ENCODE data around the gene JPH2. TPM values are rescaled to one million over a fixed set of nuclear protein-coding genes. Genes with fewer than 3 reads are reported as not detected.

Gene JPH2
- total RNA-seq, 2 experiments from 2014 or later = not detected

DNA sequence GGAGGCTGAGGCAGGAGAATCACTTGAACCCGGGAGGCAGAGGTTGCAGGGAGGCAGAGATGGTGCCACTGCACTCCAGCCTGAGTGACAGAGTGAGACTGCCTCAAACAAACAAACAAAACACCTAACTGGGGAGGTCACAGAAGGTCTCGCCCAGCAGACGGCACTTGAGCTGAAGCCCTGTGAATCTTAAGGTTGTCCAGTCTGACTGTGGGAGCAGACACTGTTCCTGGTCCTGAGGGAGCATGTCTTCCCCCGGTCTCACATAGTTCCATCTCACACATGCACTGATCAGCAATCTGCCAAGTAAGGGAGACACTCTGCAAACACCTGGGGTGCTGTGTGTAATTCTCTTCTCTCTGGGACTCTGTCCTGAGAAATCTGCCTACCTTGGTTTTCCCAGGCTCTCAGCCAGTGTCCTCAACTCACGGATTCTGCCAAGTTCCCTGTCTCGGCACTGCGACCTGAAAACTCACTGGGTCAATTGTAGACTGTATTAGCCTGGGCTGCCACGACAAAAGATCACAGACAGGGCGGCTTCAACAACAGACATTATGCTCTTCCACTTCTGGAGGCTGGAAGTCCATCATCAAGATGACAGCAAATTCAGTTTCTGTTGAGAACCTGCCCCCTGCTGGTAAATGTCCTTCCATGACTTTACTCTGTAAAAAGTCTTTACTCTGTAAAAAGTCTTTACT is 94.3 kb downstream of the JPH2 start:
- POLR2A ChIA-PET = no interaction called here
- CTCF ChIA-PET = no interaction called here

DNA sequence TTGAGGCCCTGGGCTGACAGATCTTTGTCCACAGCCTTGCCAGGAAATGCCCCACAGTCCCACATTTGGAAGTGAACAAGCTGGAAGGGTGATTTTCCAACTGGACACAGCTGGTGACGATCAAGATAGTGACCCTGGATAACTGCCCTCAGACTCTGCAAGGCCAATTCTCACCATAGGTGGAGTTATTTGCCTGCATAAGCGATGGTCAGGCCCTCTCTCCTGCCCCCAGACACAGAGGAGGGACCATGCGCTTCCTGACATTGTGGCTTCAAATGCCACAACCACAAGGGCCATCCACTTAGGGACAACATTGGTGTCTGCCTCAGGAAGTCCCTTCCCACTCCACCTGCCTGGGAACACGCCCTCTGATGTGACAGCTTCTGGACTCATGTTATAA is 96.0 kb downstream of the JPH2 start:
- ChIA-PET POLR2A (no interaction called here), CTCF (interaction anchor here (1.0 to 1.7 kb wide), 3 partner anchors 11 to 553 kb away, joined by 3 to 7 read pairs (median 7); no protein-coding TSS in a partner anchor)

DNA sequence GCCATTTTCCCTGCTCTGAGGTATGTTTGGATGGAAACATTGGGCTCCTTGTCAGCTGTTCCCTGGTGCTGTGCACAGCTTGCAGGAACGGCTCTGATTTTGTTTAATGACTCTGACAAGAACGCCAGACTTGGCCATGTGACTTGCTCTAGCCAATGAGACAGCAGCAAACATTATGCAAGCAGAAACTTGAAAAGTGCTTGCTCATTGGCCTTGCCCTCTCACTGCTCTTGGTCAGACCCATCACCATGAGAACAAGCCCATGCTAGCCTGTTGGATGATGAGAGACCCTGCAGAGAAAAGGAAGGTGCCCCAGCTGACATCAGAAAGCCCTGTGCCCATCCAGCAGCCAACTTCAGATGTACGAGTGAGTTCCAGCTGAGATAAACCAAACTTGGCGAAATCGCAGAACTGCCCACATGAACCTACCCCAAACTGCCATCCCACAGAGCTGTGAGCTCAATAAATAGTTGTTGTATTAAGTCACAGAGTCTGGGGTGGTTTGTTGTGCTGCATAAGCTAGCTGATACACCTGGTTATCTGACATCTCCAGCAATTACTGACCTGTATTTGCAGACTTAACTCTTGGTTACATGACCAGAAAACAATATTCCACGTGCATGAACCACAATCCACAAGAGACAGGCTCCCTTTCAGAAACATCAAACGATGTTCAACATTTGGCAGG is 96.9 kb downstream of the JPH2 start:
- CTCF ChIA-PET = interaction anchor here (1.0 to 1.7 kb wide), 3 partner anchors 10 to 552 kb away, joined by 3 to 7 read pairs (median 7); no protein-coding TSS in a partner anchor
- POLR2A ChIA-PET = interaction anchor here (0.6 kb wide), 1 partner anchor 421 kb away, joined by 3 read pairs; no protein-coding TSS in a partner anchor

DNA sequence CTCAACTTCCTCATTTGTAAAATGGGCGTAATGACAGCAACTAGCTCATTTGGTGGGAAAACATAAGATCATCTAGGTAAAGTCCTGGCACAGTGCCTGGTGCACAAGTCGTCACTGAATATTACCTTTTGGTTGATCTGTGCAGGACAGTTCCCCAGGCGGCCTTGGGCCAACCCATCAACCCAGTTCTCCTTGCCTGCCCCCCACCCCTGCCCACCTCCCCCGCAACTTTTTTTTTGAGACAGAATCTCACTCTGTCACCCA is 99.2 kb downstream of the JPH2 start:
- ChIA-PET POLR2A (no interaction called here), CTCF (no interaction called here)

DNA sequence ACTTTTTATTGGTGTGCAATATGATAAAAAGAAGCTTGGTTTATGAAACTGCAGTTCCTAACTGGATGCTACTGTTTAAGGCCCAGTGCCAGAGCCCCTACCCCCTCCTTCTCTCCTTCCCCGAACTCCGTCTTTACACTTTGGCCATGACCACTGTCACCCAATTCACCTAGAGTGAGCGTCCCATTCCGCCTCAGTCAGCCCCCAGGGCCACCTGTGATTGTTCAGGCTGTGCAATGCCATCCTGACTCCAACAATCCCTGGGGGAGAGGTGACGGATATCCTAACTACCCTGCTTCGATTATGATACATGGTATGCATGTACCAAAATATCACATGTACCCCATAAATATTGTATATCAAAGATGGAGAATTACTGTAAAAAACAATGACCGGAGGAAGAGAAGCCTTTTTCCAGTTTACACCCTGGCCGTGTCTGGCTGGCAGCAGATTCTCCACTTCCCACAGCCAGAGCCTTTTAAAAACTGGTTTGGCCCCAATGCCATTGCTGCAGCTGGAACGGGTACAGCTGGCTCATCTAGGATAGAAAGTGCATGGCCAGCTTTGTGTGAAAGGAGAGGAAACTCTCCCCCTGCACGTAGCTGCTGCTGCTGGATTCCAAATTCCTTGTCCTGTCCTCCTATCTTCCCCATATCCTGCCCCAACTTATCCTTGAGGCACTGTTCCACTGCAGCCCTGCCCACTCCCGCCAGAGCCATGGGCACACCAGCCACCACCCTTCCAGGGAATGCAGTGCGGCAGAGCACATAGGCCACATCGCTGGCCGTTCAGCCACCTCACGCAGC is 99.7 kb downstream of the JPH2 start:
- POLR2A ChIA-PET = no interaction called here
- CTCF ChIA-PET = interaction anchor here (1.2 kb wide), 1 partner anchor 338 kb away, joined by 3 read pairs; no protein-coding TSS in a partner anchor

DNA sequence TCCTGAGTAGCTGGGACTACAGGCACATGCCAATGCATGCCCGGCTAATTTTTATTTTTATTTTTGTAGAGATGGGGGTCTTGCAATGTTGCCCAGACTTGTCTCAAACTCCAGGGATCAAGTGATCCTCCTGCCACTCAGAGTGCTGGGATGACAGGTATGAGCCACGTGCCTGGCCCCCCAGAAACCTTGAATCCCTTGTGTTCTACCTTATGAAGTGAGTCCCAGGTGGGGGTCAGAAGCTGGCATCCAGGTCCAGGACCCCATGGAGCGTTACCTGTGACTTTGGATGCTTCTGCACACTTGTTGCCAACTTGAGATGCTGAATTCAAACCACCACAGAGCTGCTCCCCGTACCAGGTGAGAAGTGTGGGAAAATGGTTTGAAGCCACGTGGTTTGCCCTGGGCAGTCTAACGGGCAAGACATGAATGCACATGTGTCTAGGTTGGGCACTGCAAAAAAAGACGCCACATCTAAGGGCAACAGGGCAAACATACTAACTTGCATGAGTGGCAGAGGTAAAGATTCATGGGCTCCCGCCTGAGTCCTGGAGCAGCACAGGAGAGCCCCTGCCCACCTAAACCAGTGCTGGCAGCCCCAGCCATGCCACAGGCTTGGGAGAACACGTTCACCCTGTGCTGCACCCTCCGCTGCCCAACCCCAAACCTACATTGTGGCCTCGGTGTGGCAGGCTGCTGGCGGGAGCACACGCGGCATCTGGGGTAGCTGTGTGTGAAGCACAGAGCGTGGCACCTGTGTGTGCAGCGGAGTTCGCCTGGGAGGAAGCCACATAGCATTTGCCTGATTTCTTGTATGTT is 101.2 kb downstream of the JPH2 start:
- CTCF ChIA-PET = interaction anchor here (0.7 to 1.2 kb wide), 2 partner anchors 246 to 1866 kb away, joined by 3 read pairs; no protein-coding TSS in a partner anchor
- POLR2A ChIA-PET = interaction anchor here (0.6 kb wide), 1 partner anchor 345 kb away, joined by 4 read pairs; no protein-coding TSS in a partner anchor

DNA sequence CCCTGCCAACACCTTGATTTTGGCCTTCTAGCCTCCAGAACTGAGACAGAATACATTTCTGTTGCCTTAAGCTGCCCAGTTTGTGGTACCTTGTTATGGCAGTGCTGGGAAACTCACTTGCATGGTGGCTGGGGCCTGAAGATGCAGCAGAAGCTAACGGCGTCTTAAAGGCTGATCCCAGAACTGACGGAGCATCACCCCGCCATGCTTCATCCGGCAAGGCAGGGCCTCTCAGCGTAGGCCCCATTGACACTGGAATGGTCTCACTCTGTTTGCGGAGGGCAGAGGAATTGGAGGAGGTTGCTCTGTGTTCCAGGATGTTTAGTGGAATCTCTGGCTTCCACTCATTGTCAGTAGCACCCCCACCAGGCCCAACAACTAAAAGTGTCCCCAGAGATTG is 102.1 kb downstream of the JPH2 start:
- ChIA-PET POLR2A (no interaction called here), CTCF (interaction anchor here (1.1 to 1.2 kb wide), 2 partner anchors 28 to 245 kb away, joined by 3 read pairs; no protein-coding TSS in a partner anchor)

DNA sequence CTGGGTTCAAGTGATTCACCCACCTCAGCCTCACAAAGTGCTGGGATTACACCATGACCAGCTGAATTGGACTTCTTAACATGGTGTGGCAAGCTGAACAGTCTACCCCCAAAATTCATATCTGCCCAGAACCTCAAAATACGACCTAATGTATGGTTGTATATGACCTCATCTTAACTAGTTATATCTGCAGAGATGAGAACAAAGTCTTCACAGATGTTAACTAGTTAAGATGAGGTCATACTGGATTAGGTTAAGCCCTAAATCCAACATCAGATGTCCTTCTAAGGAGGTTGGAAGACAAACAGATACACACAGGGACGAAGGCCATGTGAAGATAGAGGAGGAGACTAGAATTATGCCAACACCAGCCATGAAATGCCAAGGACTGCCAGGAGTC is 102.5 kb downstream of the JPH2 start:
- ChIA-PET CTCF (interaction anchor here (1.1 to 2.2 kb wide), 2 partner anchors 28 to 335 kb away, joined by 3 to 10 read pairs; no protein-coding TSS in a partner anchor), POLR2A (no interaction called here)

DNA sequence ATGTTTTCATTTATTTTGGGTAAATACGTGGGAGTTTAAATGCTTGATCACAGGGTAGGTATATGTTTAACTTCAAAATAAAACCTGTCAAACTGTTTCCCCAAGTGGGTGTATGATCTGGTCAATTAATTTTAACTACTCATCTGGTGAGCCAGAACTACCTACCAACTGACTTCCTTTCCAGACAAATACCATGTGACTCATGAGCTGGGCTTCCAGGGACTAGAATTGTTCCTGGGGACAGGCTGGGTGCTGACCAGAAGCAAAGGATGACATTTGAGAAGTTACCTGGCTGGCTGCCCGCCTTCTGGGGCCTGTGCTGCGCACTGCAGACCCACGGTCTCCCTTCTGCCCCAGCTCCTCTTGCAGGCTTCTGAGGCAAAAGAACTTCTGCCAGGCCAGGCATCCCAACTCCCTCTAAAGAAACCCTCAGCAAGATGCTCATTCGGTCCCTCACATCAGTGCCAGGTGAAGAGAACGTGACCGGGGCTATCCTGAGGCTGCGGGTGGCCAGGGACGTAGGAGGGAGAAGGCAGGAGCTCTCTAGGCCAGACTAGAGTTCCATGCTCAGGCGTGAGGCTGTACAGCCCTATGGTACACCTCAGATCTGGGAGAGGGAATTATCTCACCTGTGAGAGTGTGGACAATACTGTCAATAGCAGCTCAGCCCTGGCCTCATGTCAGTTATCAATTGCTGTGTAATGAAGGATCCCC is 103.6 kb downstream of the JPH2 start:
- POLR2A ChIA-PET = no interaction called here
- CTCF ChIA-PET = interaction anchor here (1.3 to 2.2 kb wide), 2 partner anchors 27 to 334 kb away, joined by 4 to 10 read pairs; no protein-coding TSS in a partner anchor

DNA sequence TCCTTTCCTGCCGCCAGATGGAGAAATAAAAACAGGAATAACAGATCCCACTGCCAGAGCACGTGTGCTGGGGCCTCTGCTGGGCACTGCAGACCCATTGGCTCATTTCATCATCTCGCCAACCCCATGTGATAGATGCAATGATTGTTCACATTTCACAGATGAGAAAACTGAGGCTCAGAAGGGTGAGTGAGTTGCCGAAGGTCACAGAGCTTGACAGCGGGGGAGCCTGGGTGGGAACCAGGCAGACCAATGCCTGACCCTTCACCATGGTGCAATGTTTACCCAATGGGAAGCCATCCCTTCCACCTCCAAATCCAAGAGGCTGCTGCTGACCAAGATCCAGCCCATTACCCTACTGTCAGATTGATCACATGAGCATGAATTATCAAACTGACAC is 105.1 kb downstream of the JPH2 start:
- ChIA-PET POLR2A (no interaction called here), CTCF (interaction anchor here (0.9 to 5.3 kb wide), 4 partner anchors 14 to 544 kb away, joined by 3 to 42 read pairs (median 4); no protein-coding TSS in a partner anchor)

DNA sequence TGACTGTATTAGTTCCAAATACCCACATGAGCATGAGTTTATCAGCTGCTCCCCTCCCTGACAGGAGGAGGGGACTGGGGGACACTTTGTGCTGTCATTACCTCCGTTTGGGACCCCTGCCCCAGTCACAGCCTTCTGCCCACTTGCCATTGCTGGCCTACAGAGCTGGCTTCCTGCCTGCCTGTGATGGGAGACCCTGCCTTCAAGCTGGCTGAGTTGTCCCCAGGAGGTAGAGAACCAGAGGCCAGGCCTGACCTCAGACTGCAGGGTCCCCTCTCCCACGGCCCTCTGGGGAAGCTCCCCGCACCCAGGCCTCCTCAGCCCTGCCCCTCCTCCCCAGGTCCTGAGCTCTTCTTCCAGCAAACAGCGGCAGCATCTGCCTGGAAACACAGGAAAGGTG is 105.5 kb downstream of the JPH2 start:
- ChIA-PET CTCF (interaction anchor here (0.9 to 5.3 kb wide), 4 partner anchors 14 to 544 kb away, joined by 3 to 42 read pairs (median 4); no protein-coding TSS in a partner anchor), POLR2A (no interaction called here)

DNA sequence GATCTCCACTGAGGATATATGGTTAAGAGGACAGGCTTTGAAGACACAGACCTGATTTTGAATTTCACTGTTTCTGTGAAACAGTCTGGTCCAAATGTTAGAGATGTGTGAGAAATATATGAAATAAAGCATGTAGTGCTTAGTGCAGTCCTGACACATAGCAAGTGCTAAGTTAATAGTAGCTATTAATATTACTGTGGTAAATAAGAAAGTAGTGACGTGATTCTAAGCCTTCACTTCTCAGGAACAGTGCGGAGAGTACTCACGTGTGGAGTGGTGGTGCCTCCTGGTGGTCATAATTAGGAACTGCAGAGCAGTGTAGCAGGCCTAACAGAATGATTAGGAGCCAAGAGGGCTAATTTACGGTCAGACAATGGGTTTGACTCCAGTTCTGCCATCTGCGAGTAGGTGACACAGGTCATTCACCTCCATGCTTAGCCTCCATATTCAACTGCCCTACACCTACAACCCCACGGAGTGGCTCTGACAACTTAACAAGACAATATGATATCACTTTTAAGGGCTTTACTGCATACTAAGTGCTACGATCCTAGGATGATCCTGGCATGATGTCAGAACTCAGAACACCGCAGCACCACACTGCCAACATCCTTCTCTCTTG is 106.2 kb downstream of the JPH2 start:
- CTCF ChIA-PET = interaction anchor here (0.6 to 5.3 kb wide), 14 partner anchors 9 to 543 kb away, joined by 3 to 42 read pairs (median 4); no protein-coding TSS in a partner anchor

DNA sequence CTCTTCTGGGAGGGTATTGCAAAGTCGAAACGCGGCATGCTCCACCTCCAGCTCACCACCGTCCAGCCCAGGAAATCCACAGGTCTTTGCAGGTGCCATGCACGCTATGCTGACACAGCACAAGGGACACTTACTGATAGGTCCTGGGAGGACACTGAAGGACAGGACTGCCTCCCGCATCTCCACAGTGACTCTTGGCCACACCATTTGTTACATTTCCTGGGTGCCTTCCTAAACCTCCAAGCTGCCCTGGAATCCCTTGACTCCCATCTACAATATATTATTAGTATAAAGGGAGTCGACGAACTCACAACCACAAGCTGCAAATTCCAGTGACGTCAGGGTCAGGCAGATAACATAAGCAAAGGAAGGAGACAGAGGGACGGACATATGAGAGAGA is 106.9 kb downstream of the JPH2 start:
- POLR2A ChIA-PET = no interaction called here
- CTCF ChIA-PET = interaction anchor here (0.6 to 5.3 kb wide), 11 partner anchors 8 to 344 kb away, joined by 3 to 42 read pairs (median 4); no protein-coding TSS in a partner anchor

More for the DNA sequence above, 106.2 kb downstream of the JPH2 start:
- POLR2A ChIA-PET = no interaction called here

DNA sequence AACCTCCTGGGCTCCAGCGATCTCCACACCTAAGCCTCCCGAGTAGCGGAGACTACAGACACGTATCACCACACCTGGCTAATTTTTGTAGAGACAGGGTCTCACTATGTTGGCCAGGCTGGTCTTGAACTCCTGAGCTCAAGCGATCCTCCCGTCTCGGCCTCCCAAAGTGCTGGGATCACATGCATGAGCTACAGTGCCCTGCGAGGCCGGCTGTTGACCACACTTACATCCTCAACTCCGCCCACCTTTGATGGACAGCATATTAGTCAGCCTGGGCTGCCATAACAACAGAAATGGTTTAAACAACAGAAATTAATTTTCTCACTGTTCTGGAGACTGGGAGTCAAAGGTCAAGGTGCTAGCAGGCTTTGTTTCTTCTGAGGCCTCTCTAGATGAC is 107.7 kb downstream of the JPH2 start:
- POLR2A ChIA-PET = no interaction called here

DNA sequence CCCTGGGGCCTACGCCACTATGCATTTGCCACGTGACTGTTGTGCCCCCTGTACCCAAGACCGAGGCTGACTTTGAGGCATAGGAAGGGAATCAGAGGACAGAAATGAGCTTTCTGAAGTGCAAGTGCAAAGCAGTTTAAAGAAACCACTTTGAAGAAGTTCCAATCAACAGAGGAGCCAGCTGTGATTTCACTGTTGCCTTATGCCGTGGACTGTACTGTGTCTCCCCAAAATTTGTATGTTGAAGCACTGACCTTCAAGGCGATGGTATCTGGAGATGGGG is 111.1 kb downstream of the JPH2 start:
- ChIA-PET CTCF (interaction anchor here (0.6 kb wide), 1 partner anchor 330 kb away, joined by 3 read pairs; no protein-coding TSS in a partner anchor), POLR2A (no interaction called here)

More for the DNA sequence above, 107.7 kb downstream of the JPH2 start:
- CTCF ChIA-PET = interaction anchor here (0.9 to 5.3 kb wide), 2 partner anchors 23 to 329 kb away, joined by 3 to 42 read pairs; no protein-coding TSS in a partner anchor

DNA sequence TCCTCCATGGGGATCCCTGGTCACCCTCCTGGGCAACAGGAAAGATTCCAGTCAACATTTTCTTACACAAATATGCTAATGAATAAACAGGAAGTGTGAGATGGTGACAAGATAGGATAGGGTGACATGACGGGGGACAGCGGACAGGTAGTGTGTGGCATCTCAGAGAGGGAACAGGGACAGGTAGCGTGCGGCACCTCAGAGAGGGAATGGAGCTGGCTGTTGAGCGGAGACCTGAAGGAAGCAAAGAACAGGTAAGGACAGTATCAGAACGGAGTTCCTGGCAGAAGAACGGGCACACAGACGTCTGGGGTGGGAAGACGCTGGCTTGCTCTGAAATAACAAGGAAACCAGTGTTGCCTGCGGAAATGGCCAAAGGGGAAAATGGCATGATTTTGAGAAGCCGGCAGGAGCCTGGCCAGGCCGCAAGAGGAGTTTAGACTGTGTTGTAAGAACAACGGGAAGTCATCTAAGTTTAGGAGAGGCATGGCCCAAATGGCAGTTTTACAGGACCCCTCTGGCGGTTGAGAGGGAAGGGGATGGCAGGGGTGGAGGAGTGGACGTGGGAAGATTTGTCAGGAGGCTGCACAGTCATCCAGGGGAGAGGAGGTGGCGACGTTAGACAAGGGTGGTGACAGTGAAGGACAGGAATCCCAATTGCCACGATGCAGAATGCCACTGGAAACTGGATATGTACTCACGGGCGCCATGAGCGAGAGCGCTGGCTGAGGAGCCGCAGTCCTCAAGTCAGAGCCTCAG is 111.6 kb downstream of the JPH2 start:
- POLR2A ChIA-PET = no interaction called here
- CTCF ChIA-PET = no interaction called here
